GM19025 (cell line): ENCODE results near the gene PGA3.
"Not testable (repeated sequence)": the region's sequence is repeated elsewhere in the genome, so short reads cannot be mapped to it uniquely, and the experiment has no call there.

Source experiments
- ATAC-seq: cut with Tn5 transposase; IDR thresholded peaks from one replicate; pipeline ENCODE4 v1.9.1; 2021; ENCODE audit warnings: mild to moderate bottlenecking, low read depth, moderate library complexity; ENCODE audit not compliant: unreplicated experiment

The PGA3 gene

DNA sequence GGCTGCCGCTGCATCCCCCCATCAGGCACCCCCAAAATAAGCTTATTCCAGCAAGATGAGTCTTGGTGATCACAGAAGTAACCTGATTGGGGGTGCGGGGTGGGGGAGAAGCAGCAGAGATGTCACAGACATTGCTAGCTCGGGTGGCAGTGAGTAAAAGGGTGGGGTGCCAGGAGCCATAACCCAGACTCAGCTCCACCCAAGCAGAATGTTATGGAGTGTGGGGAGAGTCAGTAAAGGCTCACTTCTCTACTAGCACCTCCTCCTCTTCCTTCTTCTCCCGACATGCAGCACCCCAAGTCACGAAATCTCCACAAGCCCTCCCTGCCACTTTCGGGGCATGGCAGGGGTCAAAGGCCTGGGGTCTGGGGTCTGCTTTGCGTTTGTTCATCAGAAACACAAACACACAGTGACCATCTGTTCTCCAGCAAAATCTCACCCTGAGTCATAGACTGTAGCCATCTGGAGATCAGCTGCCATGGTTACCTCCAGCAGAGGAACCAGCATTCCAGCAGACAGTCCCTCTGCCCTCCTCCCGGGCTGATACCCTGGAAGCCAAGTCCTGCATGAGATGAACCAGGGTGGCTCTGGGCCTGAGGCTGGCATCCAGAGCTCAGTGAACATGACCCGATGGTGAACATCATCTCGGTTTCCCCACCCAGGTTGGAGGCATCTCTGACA is 42.1 kb downstream of the PGA3 start:
- ATAC-seq = not testable (repeated sequence)

DNA sequence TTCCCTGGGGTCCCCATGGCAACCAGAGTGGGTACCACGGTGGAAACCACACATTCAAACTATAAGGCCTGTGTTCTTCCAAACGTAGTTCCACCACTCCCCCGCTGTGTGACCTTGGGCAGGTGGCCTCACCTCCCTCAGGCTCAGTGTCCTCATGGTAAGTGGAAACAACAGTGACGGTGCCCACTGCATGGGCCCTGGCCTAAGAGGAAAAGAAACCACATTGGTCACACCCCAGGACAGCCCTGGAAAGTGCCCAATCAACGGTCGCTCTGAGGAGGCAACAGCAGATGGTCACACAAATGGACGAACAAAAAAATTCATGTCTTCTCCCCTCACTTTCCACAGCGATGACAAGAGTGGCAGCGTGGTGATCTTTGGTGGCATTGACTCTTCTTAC is 44.8 kb downstream of the PGA3 start:
- not testable (repeated sequence) for ATAC-seq

DNA sequence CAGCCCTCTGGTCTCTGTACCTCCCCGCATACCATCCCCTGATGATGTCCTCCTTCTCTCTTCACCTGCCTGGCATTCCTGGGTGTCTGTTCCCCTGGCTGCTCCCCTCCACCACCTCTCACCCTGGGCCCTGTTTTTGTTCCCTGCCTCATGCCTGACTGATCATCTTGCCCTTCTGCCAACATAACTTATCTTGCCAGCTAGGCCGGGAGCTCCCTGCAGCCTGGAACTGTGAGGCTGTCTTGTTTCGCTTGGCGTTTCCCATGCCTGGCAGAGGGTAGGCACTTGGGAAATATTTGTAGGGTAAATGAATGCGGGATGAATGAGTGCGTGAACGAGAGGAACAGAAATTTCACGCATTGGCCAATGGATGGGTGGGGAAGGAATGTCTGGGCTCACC is 45.9 kb downstream of the PGA3 start:
- ATAC-seq = not testable (repeated sequence)

GRCh38 chr11:61250796-61251765 is 47.8 kb downstream of the PGA3 start:
- ATAC-seq = not testable (repeated sequence)

- not testable (repeated sequence) for ATAC-seq
Measured at GRCh38 chr11:61252332-61252731, 49.0 kb downstream of the PGA3 start.

- no peak for ATAC-seq
Measured at GRCh38 chr11:61254403-61255025, 51.2 kb downstream of the PGA3 start.

GRCh38 chr11:61256710-61257482 is 53.6 kb downstream of the PGA3 start:
- no peak for ATAC-seq

GRCh38 chr11:61258546-61258945 is 55.2 kb downstream of the PGA3 start:
- no peak for ATAC-seq

- ATAC-seq = no peak
Measured at GRCh38 chr11:61259363-61259762, 56.0 kb downstream of the PGA3 start.
